ENCODE data around the gene CCDC89.

- TF ChIP-seq REST (IDR thresholded peaks at IDR 0.05; ENCODE audit: low read depth) (no peak), FOXM1 (IDR thresholded peaks at IDR 0.05; ENCODE audit: borderline replicate concordance, low read depth) (no peak), CREB1 (IDR thresholded peaks at IDR 0.05; ENCODE audit: low read depth) (no peak), EP300 (IDR thresholded peaks at IDR 0.05; ENCODE audit: borderline replicate concordance) (no peak), EGR1 (IDR thresholded peaks at IDR 0.05) (no peak), MAX (IDR thresholded peaks at IDR 0.05) (no peak), TEAD4 (IDR thresholded peaks at IDR 0.05) (peak; percentile 85)
Observed at GRCh38 chr11:85725510-85726258, 39.7 kb upstream of the CCDC89 start.
